ENCODE measurements around the gene CCZ1. TPM values are rescaled to one million over a fixed set of nuclear protein-coding genes. Genes with fewer than 3 reads are reported as not detected.
"Not testable (repeated sequence)": the region's sequence is repeated elsewhere in the genome, so short reads cannot be mapped to it uniquely, and the experiment has no call there.

CCZ1 gene
- polyA plus RNA-seq, 1 of the 3 experiments (the other 2 are of a cell fraction), result 69.8 TPM

GRCh38 chr7:5884431-5884830 lies 14.1 kb upstream of the CCZ1 start:
- H3F3A ChIP-seq (replicated peaks; ENCODE audit: insufficient read depth); H3K79me2 ChIP-seq (ENCODE audit: insufficient read depth); POLR2A ChIA-PET; H3K9me3 ChIP-seq; H3K4me2 ChIP-seq; H2AFZ ChIP-seq (ENCODE audit: low read depth); H3K36me3 ChIP-seq (replicated peaks in 1 of 2; ENCODE audit: control insufficient read depth in 1 of 2, insufficient read depth in 2 of 2, low read length in 1 of 2); H4K20me1 ChIP-seq (ENCODE audit: insufficient read depth); H3K4me1 ChIP-seq (ENCODE audit: control insufficient read depth in 1 of 2, insufficient read depth in 2 of 2, low read depth in 1 of 2, low read length in 1 of 2); H3K27me3 ChIP-seq (ENCODE audit: insufficient read depth); H3K9ac ChIP-seq; CTCF ChIA-PET; DNase-seq; H3K9me2 ChIP-seq; H3K4me3 ChIP-seq (ENCODE audit: low read depth in 2 of 2, low read length in 1 of 2); H3K27ac ChIP-seq (ENCODE audit: low read depth in 2 of 2, low read length in 1 of 2): not testable (repeated sequence)
- WGBS (ENCODE audit: low lambda C conversion rate), result 79% methylated on average over 5 of the region's 5 CpGs

- H2AFZ ChIP-seq (ENCODE audit: low read depth); H3K27ac ChIP-seq (ENCODE audit: low read depth in 2 of 2, low read length in 1 of 2); H3F3A ChIP-seq (replicated peaks; ENCODE audit: insufficient read depth); H3K79me2 ChIP-seq (ENCODE audit: insufficient read depth); H3K4me2 ChIP-seq; H4K20me1 ChIP-seq (ENCODE audit: insufficient read depth); CTCF ChIA-PET; H3K4me1 ChIP-seq (ENCODE audit: control insufficient read depth in 1 of 2, insufficient read depth in 2 of 2, low read depth in 1 of 2, low read length in 1 of 2); H3K4me3 ChIP-seq (ENCODE audit: low read depth in 2 of 2, low read length in 1 of 2); H3K9me3 ChIP-seq; H3K9me2 ChIP-seq; DNase-seq; H3K9ac ChIP-seq; H3K27me3 ChIP-seq (ENCODE audit: insufficient read depth); H3K36me3 ChIP-seq (replicated peaks in 1 of 2; ENCODE audit: control insufficient read depth in 1 of 2, insufficient read depth in 2 of 2, low read length in 1 of 2): not testable (repeated sequence)
- 69% methylated on average over 5 of the region's 5 CpGs for WGBS (ENCODE audit: low lambda C conversion rate)
- POLR2A ChIA-PET, result interaction anchor here (0.6 kb wide), 1 partner anchor 45 kb away, joined by 4 read pairs; no protein-coding TSS in a partner anchor
Measured at GRCh38 chr7:5888021-5888420, 10.5 kb upstream of the CCZ1 start.

- H2AFZ ChIP-seq (ENCODE audit: low read depth); POLR2A ChIA-PET; H3K9me3 ChIP-seq; H3K4me1 ChIP-seq (ENCODE audit: control insufficient read depth in 1 of 2, insufficient read depth in 2 of 2, low read depth in 1 of 2, low read length in 1 of 2); H3K4me2 ChIP-seq; H3K36me3 ChIP-seq (replicated peaks in 1 of 2; ENCODE audit: control insufficient read depth in 1 of 2, insufficient read depth in 2 of 2, low read length in 1 of 2); H3K4me3 ChIP-seq (ENCODE audit: low read depth in 2 of 2, low read length in 1 of 2); H3F3A ChIP-seq (replicated peaks; ENCODE audit: insufficient read depth); H3K27me3 ChIP-seq (ENCODE audit: insufficient read depth); H3K79me2 ChIP-seq (ENCODE audit: insufficient read depth); H3K27ac ChIP-seq (ENCODE audit: low read depth in 2 of 2, low read length in 1 of 2); H3K9me2 ChIP-seq; H3K9ac ChIP-seq; DNase-seq; H4K20me1 ChIP-seq (ENCODE audit: insufficient read depth): not testable (repeated sequence)
- CTCF ChIA-PET, result interaction anchor here (1.6 kb wide), 1 partner anchor 34 kb away, joined by 5 read pairs; no protein-coding TSS in a partner anchor
- WGBS (ENCODE audit: low lambda C conversion rate), result 71% methylated on average over 2 of the region's 2 CpGs
Measured at GRCh38 chr7:5890244-5890643, 8.3 kb upstream of the CCZ1 start.

- ChIA-PET CTCF (interaction anchor here (0.6 kb wide), 1 partner anchor 202 kb away, joined by 3 read pairs; no protein-coding TSS in a partner anchor), POLR2A (no interaction called here)
- WGBS (ENCODE audit: low lambda C conversion rate), result 94% methylated on average over 9 of the region's 9 CpGs
Measured at GRCh38 chr7:5892498-5892897, 6.0 kb upstream of the CCZ1 start.

GRCh38 chr7:5897369-5897919 lies 1.1 kb upstream of the CCZ1 start:
- CTCF ChIA-PET; POLR2A ChIA-PET; H3K36me3 ChIP-seq (replicated peaks in 1 of 2; ENCODE audit: control insufficient read depth in 1 of 2, insufficient read depth in 2 of 2, low read length in 1 of 2); H3K27me3 ChIP-seq (ENCODE audit: insufficient read depth); H3F3A ChIP-seq (replicated peaks; ENCODE audit: insufficient read depth); H3K9me2 ChIP-seq; H4K20me1 ChIP-seq (ENCODE audit: insufficient read depth); DNase-seq; H3K27ac ChIP-seq (ENCODE audit: low read depth in 2 of 2, low read length in 1 of 2); H3K9ac ChIP-seq; H2AFZ ChIP-seq (ENCODE audit: low read depth); H3K79me2 ChIP-seq (ENCODE audit: insufficient read depth); H3K9me3 ChIP-seq; H3K4me1 ChIP-seq (ENCODE audit: control insufficient read depth in 1 of 2, insufficient read depth in 2 of 2, low read depth in 1 of 2, low read length in 1 of 2): not testable (repeated sequence)
- H3K4me2 ChIP-seq, result peak overlapping the region; percentile 77
- WGBS (ENCODE audit: low lambda C conversion rate), result 28% methylated on average over 8 of the region's 13 CpGs
- peak overlapping the region in 1 of 2 experiments; percentile 13; a peak in 1 of 4 replicates for H3K4me3 ChIP-seq (ENCODE audit: low read depth in 2 of 2, low read length in 1 of 2)

More at GRCh38 chr7:5892498-5892897, 6.0 kb upstream of the CCZ1 start:
- Histone ChIP-seq H4K20me1 (ENCODE audit: insufficient read depth) (no peaks in the 10 kb centered on the region), H3K27ac (ENCODE audit: low read depth in 2 of 2, low read length in 1 of 2) (no peak overlapping the region), H3K27me3 (ENCODE audit: insufficient read depth) (no peaks in the 10 kb centered on the region; the same call in 1 of the 2 replicates), H3K4me2 (no peak overlapping the region), H3K4me1 (ENCODE audit: control insufficient read depth in 1 of 2, insufficient read depth in 2 of 2, low read depth in 1 of 2, low read length in 1 of 2) (no peaks in the 10 kb centered on the region; a peak in 1 of 4 replicates), H3K9me3 (no peaks in the 10 kb centered on the region), H3K4me3 (ENCODE audit: low read depth in 2 of 2, low read length in 1 of 2) (no peak overlapping the region), H3F3A (replicated peaks; ENCODE audit: insufficient read depth) (peaks cover 3% of the 10 kb centered on the region), H3K9me2 (no peaks in the 10 kb centered on the region), H3K9ac (no peak overlapping the region), H3K79me2 (ENCODE audit: insufficient read depth) (no peaks in the 10 kb centered on the region), H2AFZ (ENCODE audit: low read depth) (no peak overlapping the region), H3K36me3 (replicated peaks in 1 of 2; ENCODE audit: control insufficient read depth in 1 of 2, insufficient read depth in 2 of 2, low read length in 1 of 2) (no peaks in the 10 kb centered on the region)
- TF ChIP-seq POLR2AphosphoS5 (IDR thresholded peaks at IDR 0.05; ENCODE audit: low read depth, low read length) (no peak), RFX5 (IDR thresholded peaks at IDR 0.05; ENCODE audit: low read length) (no peak)
- no peak for DNase-seq

- DNase-seq; H3K27me3 ChIP-seq (ENCODE audit: insufficient read depth); H3F3A ChIP-seq (replicated peaks; ENCODE audit: insufficient read depth); H4K20me1 ChIP-seq (ENCODE audit: insufficient read depth); H3K27ac ChIP-seq (ENCODE audit: low read depth in 2 of 2, low read length in 1 of 2); POLR2A ChIA-PET; H3K9me3 ChIP-seq; H2AFZ ChIP-seq (ENCODE audit: low read depth); H3K4me2 ChIP-seq; H3K4me1 ChIP-seq (ENCODE audit: control insufficient read depth in 1 of 2, insufficient read depth in 2 of 2, low read depth in 1 of 2, low read length in 1 of 2); H3K9me2 ChIP-seq; CTCF ChIA-PET; H3K4me3 ChIP-seq (ENCODE audit: low read depth in 2 of 2, low read length in 1 of 2); H3K79me2 ChIP-seq (ENCODE audit: insufficient read depth); H3K9ac ChIP-seq: not testable (repeated sequence)
- WGBS (ENCODE audit: low lambda C conversion rate), result 99% methylated on average over 6 of the region's 6 CpGs
- H3K36me3 ChIP-seq (replicated peaks in 1 of 2; ENCODE audit: control insufficient read depth in 1 of 2, insufficient read depth in 2 of 2, low read length in 1 of 2), result peaks cover 9 to 22% of the 10 kb centered on the region in 2 experiments
Measured at GRCh38 chr7:5903002-5903401, 4.5 kb downstream of the CCZ1 start.
